ENCODE measurements around the gene NBEA.
A peak's percentile ranks its signal among the peaks of the same experiment; 100 is the strongest.
"Not testable (repeated sequence)": the region's sequence is repeated elsewhere in the genome, so short reads cannot be mapped to it uniquely, and the experiment has no call there.

NBEA gene

GRCh38 chr13:35058585-35058984 is 116.5 kb downstream of the NBEA start:
- not testable (repeated sequence) for DNase-seq (ENCODE audit: low spot score)

GRCh38 chr13:35086667-35087066 is 144.6 kb downstream of the NBEA start:
- DNase-seq (ENCODE audit: low spot score): peak; percentile 46

GRCh38 chr13:35092251-35092650 is 150.2 kb downstream of the NBEA start:
- no peak for DNase-seq (ENCODE audit: low spot score)

- DNase-seq (ENCODE audit: low spot score): no peak
Measured at GRCh38 chr13:35092751-35093150, 150.7 kb downstream of the NBEA start.

- no peak for DNase-seq (ENCODE audit: low spot score)
Measured at GRCh38 chr13:35093356-35093755, 151.3 kb downstream of the NBEA start.

- DNase-seq (ENCODE audit: low spot score): not testable (repeated sequence)
Measured at GRCh38 chr13:35106771-35107170, 164.7 kb downstream of the NBEA start.

GRCh38 chr13:35107535-35107934 is 165.5 kb downstream of the NBEA start:
- no peak for DNase-seq (ENCODE audit: low spot score)

- DNase-seq (ENCODE audit: low spot score): not testable (repeated sequence)
Measured at GRCh38 chr13:35113612-35114011, 171.5 kb downstream of the NBEA start.

GRCh38 chr13:35127466-35127865 is 185.4 kb downstream of the NBEA start:
- no peak for DNase-seq (ENCODE audit: low spot score)

- no peak for DNase-seq (ENCODE audit: low spot score)
Measured at GRCh38 chr13:35129500-35129899, 187.4 kb downstream of the NBEA start.

GRCh38 chr13:35131471-35131870 is 189.4 kb downstream of the NBEA start:
- no peak for DNase-seq (ENCODE audit: low spot score)

- DNase-seq (ENCODE audit: low spot score): no peak
Measured at GRCh38 chr13:35136585-35136984, 194.5 kb downstream of the NBEA start.

GRCh38 chr13:35139591-35139990 is 197.5 kb downstream of the NBEA start:
- DNase-seq (ENCODE audit: low spot score): no peak

- no peak for DNase-seq (ENCODE audit: low spot score)
Measured at GRCh38 chr13:35140321-35140720, 198.3 kb downstream of the NBEA start.

GRCh38 chr13:35140831-35141230 is 198.8 kb downstream of the NBEA start:
- DNase-seq (ENCODE audit: low spot score): no peak

GRCh38 chr13:35143123-35143522 is 201.1 kb downstream of the NBEA start:
- no peak for DNase-seq (ENCODE audit: low spot score)

- peak; percentile 4 for DNase-seq (ENCODE audit: low spot score)
Measured at GRCh38 chr13:35144166-35144890, 202.3 kb downstream of the NBEA start.

- DNase-seq (ENCODE audit: low spot score): no peak
Measured at GRCh38 chr13:35146686-35147085, 204.6 kb downstream of the NBEA start.

- peak; percentile 61 for DNase-seq (ENCODE audit: low spot score)
Measured at GRCh38 chr13:35157143-35157755, 215.2 kb downstream of the NBEA start.

GRCh38 chr13:35159041-35159440 is 217.0 kb downstream of the NBEA start:
- DNase-seq (ENCODE audit: low spot score): no peak

- no peak for DNase-seq (ENCODE audit: low spot score)
Measured at GRCh38 chr13:35160896-35161295, 218.8 kb downstream of the NBEA start.

GRCh38 chr13:35162420-35162819 is 220.3 kb downstream of the NBEA start:
- no peak for DNase-seq (ENCODE audit: low spot score)

GRCh38 chr13:35163674-35164073 is 221.6 kb downstream of the NBEA start:
- DNase-seq (ENCODE audit: low spot score): no peak
